ENCODE data around the gene MAGI2. TPM values are rescaled to one million over a fixed set of nuclear protein-coding genes. Genes with fewer than 3 reads are reported as not detected.

Gene MAGI2
- total RNA-seq, 4 donors from 2014 or later = 0.90 to 2.4 (median 0.99) TPM

GRCh38 chr7:78052112-78052511 lies 1401.4 kb downstream of the MAGI2 start:
- in situ Hi-C loops (cut with MboI; ENCODE audit: low sequenced_read_pairs in 4 of 4) = no loop called here

DNA sequence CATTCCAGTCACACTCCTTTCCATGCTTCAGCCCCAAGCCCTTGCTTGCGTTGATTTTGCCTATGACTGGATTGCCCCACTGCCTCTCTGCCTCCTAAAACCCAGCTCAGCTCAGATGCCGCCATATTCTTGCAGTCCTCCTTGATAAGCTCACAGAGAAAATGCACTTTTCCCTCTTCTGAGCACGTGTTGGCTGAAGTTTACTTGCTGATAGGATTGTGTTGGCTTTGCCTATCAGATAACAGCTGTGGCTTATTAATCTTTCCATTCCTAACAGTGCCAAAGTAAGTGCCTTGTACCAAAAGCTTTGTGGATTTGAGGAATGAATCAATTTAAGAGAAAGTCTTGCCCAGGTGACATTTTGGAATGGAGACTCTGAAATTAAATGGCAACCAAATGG lies 1405.7 kb downstream of the MAGI2 start:
- Histone ChIP-seq H3K9me3 (no peaks in the 10 kb centered on the region), H3K4me3 (no peak overlapping the region), H3K4me1 (no peaks in the 10 kb centered on the region), H3K27me3 (no peaks in the 10 kb centered on the region), H3K27ac (no peak overlapping the region), H3K36me3 (no peaks in the 10 kb centered on the region)
- DNase-seq (no peak), ATAC-seq (no peak)
- intact Hi-C loops (cut with DNase I; ENCODE audit: low total_unique reads) (no loop called here), in situ Hi-C loops (cut with MboI; ENCODE audit: low sequenced_read_pairs in 4 of 4) (no loop called here)
- TF ChIP-seq, protein P1, sequence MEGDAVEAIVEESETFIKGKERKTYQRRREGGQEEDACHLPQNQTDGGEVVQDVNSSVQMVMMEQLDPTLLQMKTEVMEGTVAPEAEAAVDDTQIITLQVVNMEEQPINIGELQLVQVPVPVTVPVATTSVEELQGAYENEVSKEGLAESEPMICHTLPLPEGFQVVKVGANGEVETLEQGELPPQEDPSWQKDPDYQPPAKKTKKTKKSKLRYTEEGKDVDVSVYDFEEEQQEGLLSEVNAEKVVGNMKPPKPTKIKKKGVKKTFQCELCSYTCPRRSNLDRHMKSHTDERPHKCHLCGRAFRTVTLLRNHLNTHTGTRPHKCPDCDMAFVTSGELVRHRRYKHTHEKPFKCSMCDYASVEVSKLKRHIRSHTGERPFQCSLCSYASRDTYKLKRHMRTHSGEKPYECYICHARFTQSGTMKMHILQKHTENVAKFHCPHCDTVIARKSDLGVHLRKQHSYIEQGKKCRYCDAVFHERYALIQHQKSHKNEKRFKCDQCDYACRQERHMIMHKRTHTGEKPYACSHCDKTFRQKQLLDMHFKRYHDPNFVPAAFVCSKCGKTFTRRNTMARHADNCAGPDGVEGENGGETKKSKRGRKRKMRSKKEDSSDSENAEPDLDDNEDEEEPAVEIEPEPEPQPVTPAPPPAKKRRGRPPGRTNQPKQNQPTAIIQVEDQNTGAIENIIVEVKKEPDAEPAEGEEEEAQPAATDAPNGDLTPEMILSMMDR (IDR thresholded peaks at IDR 0.05 in 4 of 5, conservative IDR thresholded peaks at IDR 0.05 in 1 of 5) = no peak
- TF ChIP-seq POLR2A (IDR thresholded peaks at IDR 0.05) = no peak

More at GRCh38 chr7:78052112-78052511, 1401.4 kb downstream of the MAGI2 start:
- intact Hi-C loops (cut with DNase I; ENCODE audit: low total_unique reads) = no loop called here
- no peak for ATAC-seq
- DNase-seq = no peak
- TF ChIP-seq POLR2A (IDR thresholded peaks at IDR 0.05) = no peak
- TF ChIP-seq, protein P1 (IDR thresholded peaks at IDR 0.05 in 4 of 5, conservative IDR thresholded peaks at IDR 0.05 in 1 of 5) = no peak
- Histone ChIP-seq H3K4me1 (no peaks in the 10 kb centered on the region), H3K4me3 (no peak overlapping the region), H3K27ac (no peak overlapping the region), H3K9me3 (no peaks in the 10 kb centered on the region), H3K36me3 (no peaks in the 10 kb centered on the region), H3K27me3 (no peaks in the 10 kb centered on the region)

GRCh38 chr7:78043159-78043558 lies 1410.3 kb downstream of the MAGI2 start:
- no peak for DNase-seq
- Histone ChIP-seq H3K27ac (no peak overlapping the region), H3K4me1 (no peaks in the 10 kb centered on the region), H3K4me3 (no peak overlapping the region), H3K9me3 (no peaks in the 10 kb centered on the region), H3K27me3 (no peaks in the 10 kb centered on the region), H3K36me3 (no peaks in the 10 kb centered on the region)
- TF ChIP-seq POLR2A (IDR thresholded peaks at IDR 0.05) = no peak
- TF ChIP-seq, protein P1 (IDR thresholded peaks at IDR 0.05 in 4 of 5, conservative IDR thresholded peaks at IDR 0.05 in 1 of 5) = no peak
- in situ Hi-C loops (cut with MboI; ENCODE audit: low sequenced_read_pairs in 4 of 4) = no loop called here
- ATAC-seq = no peak
- intact Hi-C loops (cut with DNase I; ENCODE audit: low total_unique reads) = no loop called here

GRCh38 chr7:78041423-78041822 lies 1412.0 kb downstream of the MAGI2 start:
- Histone ChIP-seq H3K36me3 (no peaks in the 10 kb centered on the region), H3K4me3 (no peak overlapping the region), H3K27me3 (no peaks in the 10 kb centered on the region), H3K4me1 (no peaks in the 10 kb centered on the region), H3K9me3 (no peaks in the 10 kb centered on the region), H3K27ac (no peak overlapping the region)
- intact Hi-C loops (cut with DNase I; ENCODE audit: low total_unique reads) (no loop called here), in situ Hi-C loops (cut with MboI; ENCODE audit: low sequenced_read_pairs in 4 of 4) (no loop called here)
- DNase-seq (no peak), ATAC-seq (no peak)
- TF ChIP-seq, protein P1 (IDR thresholded peaks at IDR 0.05 in 4 of 5, conservative IDR thresholded peaks at IDR 0.05 in 1 of 5) = no peak
- no peak for TF ChIP-seq POLR2A (IDR thresholded peaks at IDR 0.05)
